Panc1 (cell line): Measurements from ENCODE around the gene KIAA0586. TPM values are rescaled to one million over a fixed set of nuclear protein-coding genes. Genes with fewer than 3 reads are reported as not detected.

Experiments used
- ATAC-seq: fragments of 200-7000 bp; cut with Tn5 transposase; 2 replicates; pipeline ENCODE4 v1.9.1; 2020; ENCODE audit warnings: mild to moderate bottlenecking, moderate library complexity
- BruUV-seq: library from RNA; stranded (reverse); fragments of 400-500 nt; replicated peaks from 2 replicates; lab custom pipeline; 2021; lab: Mats Ljungman, UMichigan
- CTCF ChIA-PET: fragments of 300-600 bp; sonication (Branson Sonifier 250); formaldehyde crosslinking; loops from one replicate; lab custom pipeline; 2022; ENCODE audit warnings: antibody characterized with exemption; lab: Charles Lee
- POLR2A ChIA-PET: fragments of 300-600 bp; sonication (Branson Sonifier 250); formaldehyde crosslinking; loops from one replicate; lab custom pipeline; 2022; ENCODE audit warnings: antibody characterized with exemption; lab: Charles Lee
- DNase-seq: peaks from one replicate; pipeline ENCODE4 v3.0.0-alpha.2; 2010; ENCODE audit warnings: low read depth, low spot score
- H3K27ac ChIP-seq: 2 replicates; pipeline ENCODE4 v1.5.1; 2011; ENCODE audit warnings: mild to moderate bottlenecking, low read length, inconsistent platforms
- H3K27me3 ChIP-seq: fragments of 200-500 bp; sonication (Bioruptor generic); 2 replicates; pipeline ENCODE4 v1.6.0; 2014; ENCODE audit warnings: low read length, inconsistent platforms; ENCODE audit not compliant: control insufficient read depth, insufficient read depth
- H3K36me3 ChIP-seq: fragments of 200-500 bp; sonication (Bioruptor generic); 2 replicates; pipeline ENCODE4 v1.5.1; 2014; ENCODE audit warnings: inconsistent platforms, mild to moderate bottlenecking, low read length, moderate library complexity; ENCODE audit not compliant: control insufficient read depth, insufficient read depth
- H3K4me1 ChIP-seq: 2 replicates; pipeline ENCODE4 v1.5.1; 2011; ENCODE audit warnings: inconsistent platforms, mild to moderate bottlenecking, low read length, moderate library complexity; ENCODE audit not compliant: control insufficient read depth, insufficient read depth
- H3K4me3 ChIP-seq, 2 experiments: 2 replicates each; pipeline ENCODE4 v1.5.1; 2011 to 2012; ENCODE audit warnings: low read depth in 2 of 2, low read length in 2 of 2, mild to moderate bottlenecking in 2 of 2, inconsistent platforms in 1 of 2, moderate library complexity in 1 of 2
- H3K9me3 ChIP-seq: fragments of 200-500 bp; sonication (Bioruptor generic); 2 replicates; pipeline ENCODE4 v1.5.1; 2014; ENCODE audit warnings: low read depth, mild to moderate bottlenecking, inconsistent platforms, low read length, moderate library complexity; ENCODE audit not compliant: control insufficient read depth, insufficient read depth
- POLR2AphosphoS5 ChIP-seq: IDR thresholded peaks from 2 replicates; pipeline ENCODE4 v1.6.1; 2012; ENCODE audit warnings: mild to moderate bottlenecking, low read depth, low read length, moderate library complexity
- SIN3A ChIP-seq: IDR thresholded peaks from 2 replicates; pipeline ENCODE4 v1.6.1; 2012; ENCODE audit warnings: low read depth, mild to moderate bottlenecking, low read length, moderate library complexity, borderline replicate concordance; ENCODE audit not compliant: insufficient read depth
- TCF7L2 ChIP-seq: IDR thresholded peaks from 2 replicates; pipeline ENCODE4 v1.6.1; 2011; ENCODE audit warnings: mild to moderate bottlenecking, low read depth, low read length, inconsistent platforms
- in situ Hi-C: cut with HindIII; loops from 2 replicates; pipeline ENCODE4 v1.10.0; 2016; ENCODE audit warnings: low sequenced_read_pairs, low pct_unique_long_range_greater_than_20kb
- intact Hi-C: fragments of 100-400 bp; cut with micrococcal nuclease; formaldehyde crosslinking; loops from one replicate; pipeline ENCODE4 v1.10.0; 2022; ENCODE audit not compliant: unreplicated experiment
- total RNA-seq: library from RNA; stranded (reverse); gene quantifications from one replicate; pipeline ENCODE4 v1.2.1, GENCODE V29; 2021; ENCODE audit not compliant: unreplicated experiment
- TF ChIP-seq, protein P1 (sequence below): fragments of 450-650 bp; IDR thresholded peaks from 2 replicates; pipeline ENCODE4 v1.5.1; 2017; ENCODE audit warnings: mild to moderate bottlenecking
- TF ChIP-seq, protein P2 (sequence below), 2 experiments: IDR thresholded peaks; 2 replicates each; pipeline ENCODE4 v1.6.1; 2011 to 2012; ENCODE audit warnings: low read depth in 2 of 2, control low read depth in 1 of 2, low read length in 1 of 2, mild to moderate bottlenecking in 1 of 2, moderate library complexity in 1 of 2; ENCODE audit not compliant: insufficient read depth in 1 of 2

Gene KIAA0586
- total RNA-seq, 1 experiment from 2014 or later: 14.7 TPM

DNA sequence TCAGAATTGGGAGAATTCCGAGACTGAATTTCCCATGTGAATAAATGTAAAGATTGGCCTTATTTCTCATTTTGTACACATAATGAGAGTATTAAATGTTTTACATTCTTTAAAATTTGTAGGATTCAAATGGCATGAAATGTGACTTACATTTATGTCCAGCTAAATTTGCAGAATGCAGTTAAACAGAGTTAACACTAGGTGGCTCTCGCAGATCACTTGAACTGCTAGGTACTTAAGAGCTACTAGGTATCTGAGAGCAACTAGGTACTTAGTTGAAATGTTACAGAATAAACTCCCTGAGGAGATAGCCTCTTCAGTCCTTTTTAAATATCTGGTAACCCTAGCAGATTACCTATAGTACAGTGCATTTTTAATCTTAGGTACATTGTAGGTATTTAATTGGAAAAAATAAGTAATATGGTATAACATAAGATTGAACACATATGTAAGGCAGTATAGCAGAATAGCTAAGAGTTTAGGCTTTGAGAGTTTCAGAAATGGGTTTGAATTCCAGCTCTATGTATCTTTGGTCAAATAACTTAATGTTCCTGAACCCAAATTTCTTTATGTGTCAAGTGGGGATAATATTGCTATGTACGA is 73.8 kb downstream of the KIAA0586 start:
- Histone ChIP-seq H3K36me3 (peaks cover 2% of the 10 kb centered on the region; the same call in 1 of the 2 replicates), H3K4me1 (no peaks in the 10 kb centered on the region), H3K27me3 (no peaks in the 10 kb centered on the region), H3K27ac (no peak overlapping the region), H3K9me3 (no peaks in the 10 kb centered on the region), H3K4me3 (no peak overlapping the region)
- ChIA-PET POLR2A (no interaction called here), CTCF (interaction anchor here (0.5 to 1.7 kb wide), 3 partner anchors 19 to 554 kb away, joined by 3 to 4 read pairs (median 3); no protein-coding TSS in a partner anchor)
- TF ChIP-seq SIN3A: no peak
- no peak for TF ChIP-seq POLR2AphosphoS5
- TF ChIP-seq, protein P1, sequence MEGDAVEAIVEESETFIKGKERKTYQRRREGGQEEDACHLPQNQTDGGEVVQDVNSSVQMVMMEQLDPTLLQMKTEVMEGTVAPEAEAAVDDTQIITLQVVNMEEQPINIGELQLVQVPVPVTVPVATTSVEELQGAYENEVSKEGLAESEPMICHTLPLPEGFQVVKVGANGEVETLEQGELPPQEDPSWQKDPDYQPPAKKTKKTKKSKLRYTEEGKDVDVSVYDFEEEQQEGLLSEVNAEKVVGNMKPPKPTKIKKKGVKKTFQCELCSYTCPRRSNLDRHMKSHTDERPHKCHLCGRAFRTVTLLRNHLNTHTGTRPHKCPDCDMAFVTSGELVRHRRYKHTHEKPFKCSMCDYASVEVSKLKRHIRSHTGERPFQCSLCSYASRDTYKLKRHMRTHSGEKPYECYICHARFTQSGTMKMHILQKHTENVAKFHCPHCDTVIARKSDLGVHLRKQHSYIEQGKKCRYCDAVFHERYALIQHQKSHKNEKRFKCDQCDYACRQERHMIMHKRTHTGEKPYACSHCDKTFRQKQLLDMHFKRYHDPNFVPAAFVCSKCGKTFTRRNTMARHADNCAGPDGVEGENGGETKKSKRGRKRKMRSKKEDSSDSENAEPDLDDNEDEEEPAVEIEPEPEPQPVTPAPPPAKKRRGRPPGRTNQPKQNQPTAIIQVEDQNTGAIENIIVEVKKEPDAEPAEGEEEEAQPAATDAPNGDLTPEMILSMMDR: peak; percentile 75; the same call in 1 of the 2 replicates
- TF ChIP-seq TCF7L2: no peak
- TF ChIP-seq, protein P2, sequence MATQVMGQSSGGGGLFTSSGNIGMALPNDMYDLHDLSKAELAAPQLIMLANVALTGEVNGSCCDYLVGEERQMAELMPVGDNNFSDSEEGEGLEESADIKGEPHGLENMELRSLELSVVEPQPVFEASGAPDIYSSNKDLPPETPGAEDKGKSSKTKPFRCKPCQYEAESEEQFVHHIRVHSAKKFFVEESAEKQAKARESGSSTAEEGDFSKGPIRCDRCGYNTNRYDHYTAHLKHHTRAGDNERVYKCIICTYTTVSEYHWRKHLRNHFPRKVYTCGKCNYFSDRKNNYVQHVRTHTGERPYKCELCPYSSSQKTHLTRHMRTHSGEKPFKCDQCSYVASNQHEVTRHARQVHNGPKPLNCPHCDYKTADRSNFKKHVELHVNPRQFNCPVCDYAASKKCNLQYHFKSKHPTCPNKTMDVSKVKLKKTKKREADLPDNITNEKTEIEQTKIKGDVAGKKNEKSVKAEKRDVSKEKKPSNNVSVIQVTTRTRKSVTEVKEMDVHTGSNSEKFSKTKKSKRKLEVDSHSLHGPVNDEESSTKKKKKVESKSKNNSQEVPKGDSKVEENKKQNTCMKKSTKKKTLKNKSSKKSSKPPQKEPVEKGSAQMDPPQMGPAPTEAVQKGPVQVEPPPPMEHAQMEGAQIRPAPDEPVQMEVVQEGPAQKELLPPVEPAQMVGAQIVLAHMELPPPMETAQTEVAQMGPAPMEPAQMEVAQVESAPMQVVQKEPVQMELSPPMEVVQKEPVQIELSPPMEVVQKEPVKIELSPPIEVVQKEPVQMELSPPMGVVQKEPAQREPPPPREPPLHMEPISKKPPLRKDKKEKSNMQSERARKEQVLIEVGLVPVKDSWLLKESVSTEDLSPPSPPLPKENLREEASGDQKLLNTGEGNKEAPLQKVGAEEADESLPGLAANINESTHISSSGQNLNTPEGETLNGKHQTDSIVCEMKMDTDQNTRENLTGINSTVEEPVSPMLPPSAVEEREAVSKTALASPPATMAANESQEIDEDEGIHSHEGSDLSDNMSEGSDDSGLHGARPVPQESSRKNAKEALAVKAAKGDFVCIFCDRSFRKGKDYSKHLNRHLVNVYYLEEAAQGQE (IDR thresholded peaks at IDR 0.05; ENCODE audit: insufficient read depth in 1 of 2, low read depth in 2 of 2, low read length in 1 of 2): no peak
- in situ Hi-C loops (no loop called here), intact Hi-C loops (loop anchor here (1.0 to 5.0 kb wide), 4 partner anchors 139 to 621 kb away; no protein-coding TSS in a partner anchor)
- DNase-seq (peak; percentile 45), ATAC-seq (no peak; the same call in 1 of the 2 replicates)
- no TSS peak for BruUV-seq

DNA sequence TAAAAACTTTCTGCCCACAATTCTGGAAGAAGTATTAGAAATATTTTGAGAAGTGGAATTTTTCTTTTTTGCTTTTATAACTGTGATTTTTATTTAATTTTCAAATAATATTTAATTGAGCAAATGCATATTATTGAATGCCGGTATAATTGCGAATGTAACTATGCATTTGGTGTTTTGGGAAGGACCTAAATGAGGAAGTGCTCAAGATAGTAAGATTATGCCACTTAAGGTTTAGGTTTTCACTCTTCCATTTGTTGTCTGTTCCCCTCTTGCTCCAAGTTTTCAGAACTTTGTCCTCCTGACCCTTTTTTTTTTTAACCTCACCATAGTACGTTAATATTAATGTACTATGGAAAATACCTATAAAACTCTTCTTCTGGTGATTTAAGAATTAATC is 85.8 kb downstream of the KIAA0586 start:
- ChIA-PET CTCF (no interaction called here), POLR2A (no interaction called here)
- no peaks in the 10 kb centered on the region for H3K9me3 ChIP-seq
- H3K36me3 ChIP-seq: no peaks in the 10 kb centered on the region; the same call in 1 of the 2 replicates
- DNase-seq (no peak), ATAC-seq (no peak)
- H3K4me3 ChIP-seq: no peak overlapping the region
- no TSS peak for BruUV-seq
- H3K27me3 ChIP-seq: no peaks in the 10 kb centered on the region
- TF ChIP-seq POLR2AphosphoS5 (no peak), TCF7L2 (no peak), SIN3A (no peak)
- TF ChIP-seq, protein P1: no peak
- TF ChIP-seq, protein P2 (IDR thresholded peaks at IDR 0.05; ENCODE audit: insufficient read depth in 1 of 2, low read depth in 2 of 2, low read length in 1 of 2): no peak
- intact Hi-C loops (no loop called here), in situ Hi-C loops (no loop called here)
- no peak overlapping the region for H3K27ac ChIP-seq
- H3K4me1 ChIP-seq: no peaks in the 10 kb centered on the region
